GM18858 (cell line): ENCODE data around the gene C14orf93.
"Not testable (repeated sequence)": the region's sequence is repeated elsewhere in the genome, so short reads cannot be mapped to it uniquely, and the experiment has no call there.

Experiments
- ATAC-seq: cut with Tn5 transposase; IDR thresholded peaks from one replicate; pipeline ENCODE4 v1.9.1; 2021; ENCODE audit not compliant: unreplicated experiment

C14orf93 gene

DNA sequence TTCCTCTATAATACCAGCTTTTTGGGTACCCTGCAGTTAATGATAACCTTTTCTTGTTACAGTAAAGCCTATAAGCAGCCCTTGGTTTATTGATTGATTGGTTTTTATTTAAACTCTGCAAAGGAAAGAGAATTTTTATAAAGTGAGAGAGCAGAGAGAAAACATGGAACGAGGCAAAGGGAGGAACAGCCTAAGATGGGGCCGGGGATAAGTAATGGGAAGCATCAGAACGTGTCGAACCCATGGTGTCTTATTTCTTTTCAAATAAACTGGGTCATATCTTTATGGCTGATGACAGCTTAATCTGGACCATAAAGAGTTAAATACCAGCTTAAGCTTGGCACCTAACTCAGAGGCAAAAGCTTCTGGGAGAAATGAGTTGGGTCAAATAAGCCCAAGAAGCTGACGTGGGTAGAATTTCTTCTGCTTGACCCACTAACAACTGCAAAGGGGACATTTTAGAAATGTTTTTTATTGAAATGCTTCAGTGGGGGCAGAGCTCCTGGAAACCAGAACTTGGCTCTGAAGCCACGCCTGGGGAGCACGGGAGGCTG is 12.0 kb upstream of the C14orf93 start:
- no peak for ATAC-seq

DNA sequence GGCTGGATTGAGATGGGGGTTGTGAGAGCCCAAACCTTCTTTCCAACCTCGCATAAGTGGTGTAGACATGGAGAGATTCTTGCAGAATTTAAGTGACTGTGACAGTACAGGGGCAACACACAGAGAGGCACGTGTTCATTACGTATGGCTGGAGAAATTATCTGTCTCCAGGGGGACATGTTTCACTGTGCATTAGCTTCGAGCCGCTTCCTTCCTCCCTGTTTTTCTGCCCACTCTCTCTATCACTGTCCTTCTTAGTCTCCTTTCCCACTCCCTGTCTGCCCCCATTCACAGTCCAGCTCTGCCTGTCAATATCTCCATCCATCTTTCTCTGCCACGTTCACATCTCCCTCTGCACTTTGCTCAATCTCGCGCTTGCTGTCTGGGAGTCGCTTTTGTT is 11.5 kb upstream of the C14orf93 start:
- ATAC-seq = no peak

DNA sequence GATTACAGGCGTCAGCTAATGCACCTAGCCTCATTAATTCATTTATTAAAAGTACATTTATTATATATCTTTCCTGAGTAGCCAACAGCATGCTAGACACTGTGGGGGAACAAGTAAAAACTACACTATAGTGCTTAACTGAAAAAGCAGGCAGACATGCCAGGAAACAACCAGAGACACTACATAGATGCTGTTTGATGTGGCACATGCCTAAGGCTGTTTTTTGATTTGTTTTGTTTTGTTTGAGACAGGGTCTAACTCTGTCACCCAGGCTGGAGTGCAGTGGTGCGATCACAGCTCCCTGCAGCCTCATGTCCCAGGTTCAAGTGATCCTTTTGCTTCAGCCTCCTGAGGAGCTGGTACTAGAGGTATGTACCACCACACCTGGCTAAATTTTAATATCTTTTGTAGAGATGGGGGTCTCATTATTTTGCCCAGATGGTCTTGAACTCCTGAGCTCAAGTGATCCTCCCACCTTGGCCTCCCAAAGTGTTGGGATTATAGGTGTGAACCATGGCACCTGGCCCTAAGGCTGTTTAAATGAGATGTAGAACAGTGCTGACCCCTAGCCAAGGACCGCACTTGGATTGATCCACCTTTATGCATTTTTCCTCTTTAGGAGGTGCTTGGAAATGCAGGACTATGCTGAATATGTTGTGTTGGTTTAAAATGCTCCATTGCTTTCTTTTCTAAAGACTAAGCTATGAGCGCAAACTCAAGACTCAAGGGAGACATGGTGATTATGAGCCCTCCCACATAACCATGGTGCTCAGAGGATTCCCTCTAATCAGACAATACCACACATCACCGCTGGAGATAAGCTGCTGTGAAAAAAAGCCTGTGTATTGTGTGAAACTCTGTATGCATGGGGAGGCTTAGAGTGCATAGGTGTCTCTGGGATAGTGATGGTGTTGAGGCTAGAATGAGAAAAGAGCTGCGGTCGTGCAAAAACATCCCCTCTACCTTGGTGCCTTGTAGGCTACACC is 10.5 kb upstream of the C14orf93 start:
- no peak for ATAC-seq

GRCh38 chr14:23018107-23018506 is 8.2 kb upstream of the C14orf93 start:
- ATAC-seq = no peak

- ATAC-seq = no peak
Observed at GRCh38 chr14:23017091-23017490, 7.1 kb upstream of the C14orf93 start.

- ATAC-seq = no peak
Observed at GRCh38 chr14:23015618-23016017, 5.7 kb upstream of the C14orf93 start.

GRCh38 chr14:23013749-23014054 is 3.8 kb upstream of the C14orf93 start:
- not testable (repeated sequence) for ATAC-seq

- ATAC-seq = no peak
Observed at GRCh38 chr14:23013054-23013748, 3.3 kb upstream of the C14orf93 start.

- ATAC-seq = no peak
Observed at GRCh38 chr14:23009483-23009938, 432 bp downstream of the C14orf93 start.

DNA sequence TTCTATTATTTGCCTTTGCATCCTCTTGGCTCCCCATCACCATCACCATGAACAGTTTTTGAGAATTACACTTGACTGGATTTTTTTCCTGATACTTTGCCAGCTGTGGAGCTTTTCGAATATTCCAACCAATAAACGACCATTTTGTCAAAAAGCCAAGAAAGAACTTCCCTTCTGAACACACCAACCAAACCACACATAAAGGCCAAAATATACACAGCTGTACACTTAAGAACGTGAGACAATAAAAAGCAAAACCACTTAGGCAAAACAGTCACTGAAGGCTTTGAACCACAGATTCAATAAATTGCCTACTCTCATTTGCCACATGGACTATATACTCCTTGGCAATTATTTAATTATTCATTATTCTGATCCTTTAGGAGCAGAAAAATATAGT is 1.1 kb downstream of the C14orf93 start:
- no peak for ATAC-seq

DNA sequence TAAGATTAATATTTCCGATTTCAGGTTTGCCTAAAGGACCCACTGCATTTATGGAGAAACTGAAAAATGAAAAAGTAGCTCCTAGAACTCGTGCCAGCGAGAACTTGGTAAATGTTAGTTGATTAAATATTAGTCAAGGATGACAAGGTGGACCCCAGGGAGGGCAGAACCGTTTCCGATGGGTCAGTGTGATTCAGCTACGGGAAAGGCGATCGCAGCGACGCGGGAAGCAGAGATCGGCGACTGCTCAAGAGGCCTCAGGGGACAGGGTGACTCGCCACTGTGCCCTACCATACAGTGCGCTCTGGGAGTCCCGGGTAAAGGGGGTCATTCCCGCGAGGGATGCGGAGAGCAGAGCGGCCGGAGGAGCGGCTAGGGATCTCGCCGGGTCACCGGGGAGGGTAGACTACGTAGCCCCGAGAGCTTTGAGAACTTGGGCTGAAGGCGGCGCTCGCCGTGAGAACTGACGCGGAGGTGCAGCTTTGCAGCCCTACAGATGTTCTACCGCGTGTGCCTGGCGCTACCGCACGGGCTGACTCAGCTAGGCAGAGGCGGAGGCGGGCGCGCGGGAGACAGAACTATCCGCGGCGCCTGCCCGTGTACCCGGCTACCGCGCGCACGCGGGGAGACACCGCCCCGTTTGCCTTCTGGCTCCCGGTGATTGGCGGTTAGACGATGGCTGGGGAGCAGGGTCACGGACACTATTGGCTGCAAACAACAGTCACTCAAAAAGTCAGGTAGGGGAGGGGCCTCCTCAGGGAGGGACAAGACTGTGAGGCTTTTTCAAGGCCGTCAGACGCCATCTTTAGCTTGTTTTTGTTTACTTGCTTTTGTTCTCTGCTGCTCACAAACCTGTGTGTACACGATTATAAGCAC is 3.2 kb downstream of the C14orf93 start:
- peak; percentile 91 for ATAC-seq

- no peak for ATAC-seq
Observed at GRCh38 chr14:23006188-23006534, 3.8 kb downstream of the C14orf93 start.

- ATAC-seq = no peak
Observed at GRCh38 chr14:23005451-23006187, 4.3 kb downstream of the C14orf93 start.

- not testable (repeated sequence) for ATAC-seq
Observed at GRCh38 chr14:23004274-23004673, 5.7 kb downstream of the C14orf93 start.

- no peak for ATAC-seq
Observed at GRCh38 chr14:23002592-23002991, 7.4 kb downstream of the C14orf93 start.

DNA sequence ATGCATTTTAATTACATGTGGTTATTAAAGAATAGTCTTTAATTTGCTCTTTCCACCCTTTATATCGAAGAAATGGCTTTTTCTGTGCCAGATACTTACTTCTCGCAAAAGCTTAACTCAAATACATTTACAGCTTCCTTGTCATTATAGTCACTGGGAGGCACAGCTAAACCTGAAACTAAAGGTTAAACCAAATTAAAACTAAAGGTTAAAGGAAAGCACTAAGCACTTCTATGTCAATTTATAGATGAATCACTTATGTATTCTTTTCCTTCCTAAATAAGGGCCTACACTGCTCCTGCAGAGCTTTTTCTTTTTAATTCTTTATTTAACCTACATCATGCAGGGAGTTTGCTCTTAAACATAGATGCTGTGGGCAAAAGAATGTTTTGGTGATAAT is 9.1 kb downstream of the C14orf93 start:
- no peak for ATAC-seq

DNA sequence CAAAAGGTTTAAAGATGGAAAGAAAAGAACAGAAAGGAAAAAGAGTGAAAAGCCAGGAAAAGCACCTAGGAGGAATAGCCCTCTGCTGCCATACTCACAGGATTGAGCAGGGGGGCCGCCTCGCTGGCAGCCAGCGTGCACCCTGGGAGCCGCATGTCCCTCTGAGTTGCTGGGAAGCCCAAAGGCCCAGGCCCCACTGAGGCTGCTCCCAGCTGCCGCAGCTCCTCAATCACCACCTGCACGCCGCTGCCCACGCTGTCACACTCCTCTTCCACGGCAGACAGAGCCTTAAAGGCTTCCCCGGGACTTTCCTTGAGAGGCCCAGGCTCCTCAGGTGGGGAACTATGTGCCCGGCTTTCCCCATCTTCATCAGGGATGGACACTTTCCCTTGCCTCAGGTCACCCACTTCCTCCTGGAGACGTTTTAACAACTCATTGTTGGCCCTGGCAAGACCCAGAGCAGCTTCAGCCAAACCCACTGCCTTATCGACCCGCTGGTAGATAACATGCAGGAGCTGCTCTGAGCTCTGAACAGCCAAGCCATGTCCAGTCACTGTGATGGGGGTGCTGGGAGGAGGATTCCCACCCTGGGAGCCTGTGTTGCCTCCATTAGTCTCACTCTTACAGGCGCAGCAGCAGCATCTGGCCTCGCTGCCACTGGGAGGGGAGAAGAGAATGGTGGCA is 11.5 kb downstream of the C14orf93 start:
- no peak for ATAC-seq

DNA sequence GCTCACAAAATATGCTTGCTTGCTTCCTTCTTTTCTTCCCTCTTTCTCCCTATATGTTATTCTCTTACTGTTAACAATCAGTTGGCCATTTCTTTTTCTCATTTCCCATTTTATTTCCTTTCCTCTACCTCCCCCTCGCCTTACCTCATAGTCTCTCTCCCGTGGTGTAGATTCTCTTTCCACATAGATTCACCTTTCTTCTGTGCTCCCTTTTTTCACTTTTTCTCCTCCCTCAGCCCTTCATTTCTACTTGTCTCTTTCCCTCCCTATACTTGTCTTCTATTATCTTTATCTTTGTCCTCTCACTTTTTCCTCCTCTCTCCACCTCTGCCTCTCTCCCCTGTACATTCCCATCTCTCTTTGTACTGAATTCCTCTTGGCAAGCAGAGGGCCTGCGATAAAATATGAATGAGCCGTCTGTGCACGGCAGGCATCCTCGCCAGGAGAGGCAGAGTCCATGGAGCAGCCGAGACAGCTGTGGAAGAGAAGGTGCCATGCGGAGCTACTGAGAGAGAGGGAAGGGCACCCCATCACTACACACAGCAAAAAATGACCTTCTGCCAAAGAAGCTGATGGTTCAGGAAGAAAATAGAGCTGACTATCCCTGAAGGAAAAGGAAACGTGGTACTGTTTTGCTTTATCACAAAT is 12.1 kb downstream of the C14orf93 start:
- no peak for ATAC-seq
